ENCODE data around the gene BRME1.

Gene BRME1

GRCh38 chr19:13896227-13896626 lies 9.7 kb downstream of the BRME1 start:
- FAIRE-seq (no peak), DNase-seq (ENCODE audit: insufficient read length, low spot score) (no peak)
- TF ChIP-seq POU2F2 (IDR thresholded peaks at IDR 0.05; ENCODE audit: low read depth, low read length): no peak
- no peak for TF ChIP-seq POLR2AphosphoS5 (IDR thresholded peaks at IDR 0.05; ENCODE audit: low read depth, low read length)
- no peak for TF ChIP-seq PAX5 (IDR thresholded peaks at IDR 0.05; ENCODE audit: insufficient read depth, low read length, severe bottlenecking)
- TF ChIP-seq TAF1 (IDR thresholded peaks at IDR 0.05; ENCODE audit: low read depth, low read length): no peak
- TF ChIP-seq POLR2A (IDR thresholded peaks at IDR 0.05; ENCODE audit: low read depth, low read length): no peak
- no peak for TF ChIP-seq SPI1 (IDR thresholded peaks at IDR 0.05; ENCODE audit: low read depth, low read length)

GRCh38 chr19:13894552-13894951 lies 11.4 kb downstream of the BRME1 start:
- FAIRE-seq (no peak), DNase-seq (ENCODE audit: insufficient read length, low spot score) (no peak)
- no peak for TF ChIP-seq POLR2A (IDR thresholded peaks at IDR 0.05; ENCODE audit: low read depth, low read length)
- no peak for TF ChIP-seq SPI1 (IDR thresholded peaks at IDR 0.05; ENCODE audit: low read depth, low read length)
- TF ChIP-seq TAF1 (IDR thresholded peaks at IDR 0.05; ENCODE audit: low read depth, low read length): no peak
- no peak for TF ChIP-seq POU2F2 (IDR thresholded peaks at IDR 0.05; ENCODE audit: low read depth, low read length)
- no peak for TF ChIP-seq PAX5 (IDR thresholded peaks at IDR 0.05; ENCODE audit: insufficient read depth, low read length, severe bottlenecking)
- TF ChIP-seq POLR2AphosphoS5 (IDR thresholded peaks at IDR 0.05; ENCODE audit: low read depth, low read length): no peak

- TF ChIP-seq SPI1 (IDR thresholded peaks at IDR 0.05; ENCODE audit: low read depth, low read length): no peak
- TF ChIP-seq PAX5 (IDR thresholded peaks at IDR 0.05; ENCODE audit: insufficient read depth, low read length, severe bottlenecking): no peak
- TF ChIP-seq POLR2AphosphoS5 (IDR thresholded peaks at IDR 0.05; ENCODE audit: low read depth, low read length): no peak
- TF ChIP-seq POU2F2 (IDR thresholded peaks at IDR 0.05; ENCODE audit: low read depth, low read length): no peak
- TF ChIP-seq TAF1 (IDR thresholded peaks at IDR 0.05; ENCODE audit: low read depth, low read length): no peak
- TF ChIP-seq POLR2A (IDR thresholded peaks at IDR 0.05; ENCODE audit: low read depth, low read length): no peak
- FAIRE-seq: no peak
These were observed 13.0 kb downstream of the BRME1 start for GRCh38 chr19:13892870-13893269.

GRCh38 chr19:13890136-13890535 lies 15.8 kb downstream of the BRME1 start:
- FAIRE-seq: no peak
- TF ChIP-seq POLR2A (IDR thresholded peaks at IDR 0.05; ENCODE audit: low read depth, low read length) (no peak), SPI1 (IDR thresholded peaks at IDR 0.05; ENCODE audit: low read depth, low read length) (no peak), PAX5 (IDR thresholded peaks at IDR 0.05; ENCODE audit: insufficient read depth, low read length, severe bottlenecking) (no peak), TAF1 (IDR thresholded peaks at IDR 0.05; ENCODE audit: low read depth, low read length) (no peak), POLR2AphosphoS5 (IDR thresholded peaks at IDR 0.05; ENCODE audit: low read depth, low read length) (no peak), POU2F2 (IDR thresholded peaks at IDR 0.05; ENCODE audit: low read depth, low read length) (no peak)
- DNase-seq (ENCODE audit: insufficient read length, low spot score): no peak

More at GRCh38 chr19:13892870-13893269, 13.0 kb downstream of the BRME1 start:
- DNase-seq (ENCODE audit: insufficient read length, low spot score): no peak

GRCh38 chr19:13888281-13888680 lies 17.6 kb downstream of the BRME1 start:
- FAIRE-seq (no peak), DNase-seq (ENCODE audit: insufficient read length, low spot score) (no peak)
- TF ChIP-seq SPI1 (IDR thresholded peaks at IDR 0.05; ENCODE audit: low read depth, low read length) (no peak), POLR2AphosphoS5 (IDR thresholded peaks at IDR 0.05; ENCODE audit: low read depth, low read length) (no peak), TAF1 (IDR thresholded peaks at IDR 0.05; ENCODE audit: low read depth, low read length) (no peak), POLR2A (IDR thresholded peaks at IDR 0.05; ENCODE audit: low read depth, low read length) (no peak), PAX5 (IDR thresholded peaks at IDR 0.05; ENCODE audit: insufficient read depth, low read length, severe bottlenecking) (no peak), POU2F2 (IDR thresholded peaks at IDR 0.05; ENCODE audit: low read depth, low read length) (no peak)

GRCh38 chr19:13887517-13887916 lies 18.4 kb downstream of the BRME1 start:
- TF ChIP-seq SPI1 (IDR thresholded peaks at IDR 0.05; ENCODE audit: low read depth, low read length): no peak
- no peak for TF ChIP-seq POLR2A (IDR thresholded peaks at IDR 0.05; ENCODE audit: low read depth, low read length)
- TF ChIP-seq POU2F2 (IDR thresholded peaks at IDR 0.05; ENCODE audit: low read depth, low read length): no peak
- no peak for TF ChIP-seq PAX5 (IDR thresholded peaks at IDR 0.05; ENCODE audit: insufficient read depth, low read length, severe bottlenecking)
- no peak for TF ChIP-seq POLR2AphosphoS5 (IDR thresholded peaks at IDR 0.05; ENCODE audit: low read depth, low read length)
- TF ChIP-seq TAF1 (IDR thresholded peaks at IDR 0.05; ENCODE audit: low read depth, low read length): no peak
- DNase-seq (ENCODE audit: insufficient read length, low spot score) (no peak), FAIRE-seq (no peak)

- no peak for TF ChIP-seq POLR2AphosphoS5 (IDR thresholded peaks at IDR 0.05; ENCODE audit: low read depth, low read length)
- TF ChIP-seq POU2F2 (IDR thresholded peaks at IDR 0.05; ENCODE audit: low read depth, low read length): no peak
- no peak for TF ChIP-seq POLR2A (IDR thresholded peaks at IDR 0.05; ENCODE audit: low read depth, low read length)
- TF ChIP-seq TAF1 (IDR thresholded peaks at IDR 0.05; ENCODE audit: low read depth, low read length): no peak
- TF ChIP-seq SPI1 (IDR thresholded peaks at IDR 0.05; ENCODE audit: low read depth, low read length): no peak
- no peak for TF ChIP-seq PAX5 (IDR thresholded peaks at IDR 0.05; ENCODE audit: insufficient read depth, low read length, severe bottlenecking)
- DNase-seq (ENCODE audit: insufficient read length, low spot score) (no peak), FAIRE-seq (no peak)
These were observed 18.9 kb downstream of the BRME1 start for GRCh38 chr19:13887018-13887436.

GRCh38 chr19:13885826-13886365 lies 20.0 kb downstream of the BRME1 start:
- FAIRE-seq (no peak), DNase-seq (ENCODE audit: insufficient read length, low spot score) (no peak)
- TF ChIP-seq POU2F2 (IDR thresholded peaks at IDR 0.05; ENCODE audit: low read depth, low read length): no peak
- no peak for TF ChIP-seq POLR2AphosphoS5 (IDR thresholded peaks at IDR 0.05; ENCODE audit: low read depth, low read length)
- TF ChIP-seq PAX5 (IDR thresholded peaks at IDR 0.05; ENCODE audit: insufficient read depth, low read length, severe bottlenecking): no peak
- no peak for TF ChIP-seq SPI1 (IDR thresholded peaks at IDR 0.05; ENCODE audit: low read depth, low read length)
- no peak for TF ChIP-seq POLR2A (IDR thresholded peaks at IDR 0.05; ENCODE audit: low read depth, low read length)
- TF ChIP-seq TAF1 (IDR thresholded peaks at IDR 0.05; ENCODE audit: low read depth, low read length): no peak

GRCh38 chr19:13884726-13885591 lies 21.0 kb downstream of the BRME1 start:
- no peak for TF ChIP-seq POU2F2 (IDR thresholded peaks at IDR 0.05; ENCODE audit: low read depth, low read length)
- no peak for TF ChIP-seq SPI1 (IDR thresholded peaks at IDR 0.05; ENCODE audit: low read depth, low read length)
- TF ChIP-seq POLR2AphosphoS5 (IDR thresholded peaks at IDR 0.05; ENCODE audit: low read depth, low read length): no peak
- no peak for TF ChIP-seq PAX5 (IDR thresholded peaks at IDR 0.05; ENCODE audit: insufficient read depth, low read length, severe bottlenecking)
- no peak for TF ChIP-seq POLR2A (IDR thresholded peaks at IDR 0.05; ENCODE audit: low read depth, low read length)
- no peak for TF ChIP-seq TAF1 (IDR thresholded peaks at IDR 0.05; ENCODE audit: low read depth, low read length)
- DNase-seq (ENCODE audit: insufficient read length, low spot score) (no peak), FAIRE-seq (no peak)
